Neural progenitor cell (in vitro differentiated cells): ENCODE data around the gene MRAS.

Experiments used
- CTCF ChIP-seq: fragments of 200-600 bp; sonication (generic); IDR thresholded peaks from 2 replicates; pipeline ENCODE4 v1.5.1; 2017; ENCODE audit warnings: antibody characterized with exemption, mild to moderate bottlenecking
- EZH2 ChIP-seq: fragments of 200-600 bp; sonication (generic); IDR thresholded peaks from 2 replicates; pipeline ENCODE4 v1.6.1; 2017; ENCODE audit warnings: antibody characterized with exemption, mild to moderate bottlenecking, moderate library complexity
- EZH2phosphoT487 ChIP-seq: fragments of 200-600 bp; sonication (generic); IDR thresholded peaks from 2 replicates; pipeline ENCODE4 v1.6.1; 2017; ENCODE audit warnings: antibody characterized with exemption

GRCh38 chr3:138347960-138348753 lies at the start of gene MRAS:
- TF ChIP-seq CTCF: peak; percentile 64
- TF ChIP-seq EZH2: no peak
- TF ChIP-seq EZH2phosphoT487: no peak
